ENCODE measurements around the gene FGFBP1.
"Not testable (repeated sequence)": the region's sequence is repeated elsewhere in the genome, so short reads cannot be mapped to it uniquely, and the experiment has no call there.

Gene FGFBP1

DNA sequence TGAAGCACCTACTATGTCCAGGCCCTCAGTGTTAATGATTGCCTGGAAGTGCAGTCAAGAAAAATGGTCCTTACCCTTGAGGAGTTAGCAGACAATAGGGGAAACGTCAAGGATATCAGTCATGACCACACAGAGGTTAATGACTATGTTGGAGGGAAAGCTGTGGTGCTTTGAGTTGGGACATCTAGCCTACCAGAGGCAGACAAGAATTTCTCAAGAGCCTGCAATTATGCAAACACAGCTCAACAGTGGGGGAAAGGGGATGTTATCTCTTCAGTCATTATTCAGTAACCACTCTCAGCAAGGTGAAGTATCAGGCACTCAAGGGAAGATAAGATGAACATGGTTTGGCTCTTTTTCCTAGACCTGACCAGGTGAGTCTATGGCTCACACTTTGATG, 7.0 kb upstream of the FGFBP1 start:
- no peak for DNase-seq (ENCODE audit: low spot score)

GRCh38 chr4:15944895-15945294, 6.4 kb upstream of the FGFBP1 start:
- no peak for DNase-seq (ENCODE audit: low spot score)

DNA sequence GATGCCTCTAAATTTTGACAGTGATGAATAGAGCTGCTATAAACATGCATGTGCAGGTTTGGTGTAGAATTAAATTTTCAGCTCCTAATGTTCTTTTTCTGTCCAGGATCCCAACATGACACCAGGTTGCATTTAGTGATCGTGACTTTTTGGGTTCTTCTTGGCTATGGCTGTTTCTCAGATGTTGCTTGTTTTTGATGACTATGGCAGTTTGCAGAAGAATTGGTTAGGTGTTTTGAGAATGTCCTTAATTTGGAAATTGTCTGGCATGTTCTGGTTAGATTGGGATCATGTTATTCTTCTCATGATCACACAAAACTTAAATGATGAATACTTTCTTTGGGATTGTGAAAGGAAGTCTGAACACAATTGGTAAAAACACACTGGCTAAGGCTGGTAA, 3.7 kb upstream of the FGFBP1 start:
- DNase-seq (ENCODE audit: low spot score), result no peak

GRCh38 chr4:15938182-15938581, 358 bp downstream of the FGFBP1 start:
- DNase-seq (ENCODE audit: low spot score), result no peak

GRCh38 chr4:15936495-15936894, 2.0 kb downstream of the FGFBP1 start:
- no peak for DNase-seq (ENCODE audit: low spot score)

DNA sequence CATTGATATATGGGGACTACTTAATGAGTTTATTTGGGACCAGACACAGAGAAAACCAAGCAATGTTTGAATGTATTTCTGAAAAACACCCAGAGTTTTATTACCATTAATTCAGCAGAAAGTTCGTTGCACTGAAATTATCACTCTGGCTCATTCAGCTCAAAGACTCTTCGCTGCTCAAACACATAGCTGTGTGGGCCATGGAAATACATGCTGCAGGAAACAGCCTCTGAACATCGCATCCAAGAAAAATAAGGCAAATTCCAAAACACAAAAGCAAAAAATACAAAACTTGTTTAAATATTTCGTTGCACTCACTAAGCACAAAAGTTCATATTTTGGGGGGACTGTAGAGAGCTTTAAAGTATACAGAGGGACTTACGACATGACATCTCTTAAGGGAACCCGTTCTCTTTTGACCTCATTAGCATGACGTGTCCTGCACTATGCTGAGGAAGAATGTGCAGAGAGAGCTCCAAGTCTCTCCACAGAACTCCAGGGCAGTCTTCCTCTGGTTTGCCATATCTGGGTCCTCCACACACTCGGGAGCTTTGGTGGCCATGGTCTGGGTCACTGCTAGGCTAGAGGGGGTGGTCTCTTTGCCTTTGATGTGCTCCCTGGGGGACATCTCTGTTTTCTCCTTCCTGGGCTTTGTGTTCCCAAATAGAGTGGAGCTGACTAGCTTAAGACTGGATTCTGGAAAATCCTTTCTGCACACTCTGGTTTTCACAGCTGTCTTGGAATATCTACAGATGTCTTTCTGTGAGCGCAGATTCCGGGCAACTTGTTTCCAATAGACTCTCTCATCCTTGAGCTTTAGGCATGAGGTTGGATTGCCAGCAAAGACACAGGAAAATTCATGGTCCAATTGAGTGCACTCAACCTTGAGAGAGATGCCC, 2.8 kb downstream of the FGFBP1 start:
- DNase-seq (ENCODE audit: low spot score), result no peak

- no peak for DNase-seq (ENCODE audit: low spot score)
Measured at GRCh38 chr4:15934259-15934658, 4.3 kb downstream of the FGFBP1 start.

DNA sequence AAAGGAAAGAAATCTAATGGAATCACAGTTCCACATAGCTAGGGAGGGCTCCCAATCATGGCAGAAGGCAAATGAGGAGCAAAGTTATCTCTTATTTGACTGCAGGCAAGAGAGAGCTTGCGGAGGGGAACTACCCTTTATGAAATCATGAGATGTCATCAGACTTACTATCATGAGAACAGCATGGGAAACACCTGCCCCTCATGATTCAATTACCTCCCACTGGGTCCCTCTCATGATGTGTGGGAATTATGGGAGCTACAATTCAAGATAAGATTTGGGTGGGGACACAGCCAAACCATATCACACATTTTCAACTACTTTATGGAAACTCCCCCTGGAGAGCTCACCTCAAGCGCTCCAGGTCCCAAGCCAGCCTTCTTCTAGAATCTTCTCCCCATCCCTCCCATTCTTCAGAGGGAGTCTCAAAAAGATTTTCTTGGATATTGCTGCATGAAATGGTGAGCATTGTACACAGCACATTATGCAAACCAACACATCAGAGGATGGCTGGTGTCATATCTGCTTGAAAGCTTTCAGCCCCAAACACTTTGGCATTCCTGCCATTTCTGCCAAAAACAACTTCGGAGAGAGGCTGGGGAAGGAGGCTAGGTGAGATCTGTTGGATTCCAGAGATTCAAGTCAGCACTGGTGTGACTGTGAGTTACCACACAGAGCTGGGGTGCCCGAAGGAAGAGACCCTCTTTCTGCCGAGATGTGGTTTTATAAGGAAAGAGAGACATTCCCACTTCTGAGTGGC, 6.9 kb downstream of the FGFBP1 start:
- no peak for DNase-seq (ENCODE audit: low spot score)

DNA sequence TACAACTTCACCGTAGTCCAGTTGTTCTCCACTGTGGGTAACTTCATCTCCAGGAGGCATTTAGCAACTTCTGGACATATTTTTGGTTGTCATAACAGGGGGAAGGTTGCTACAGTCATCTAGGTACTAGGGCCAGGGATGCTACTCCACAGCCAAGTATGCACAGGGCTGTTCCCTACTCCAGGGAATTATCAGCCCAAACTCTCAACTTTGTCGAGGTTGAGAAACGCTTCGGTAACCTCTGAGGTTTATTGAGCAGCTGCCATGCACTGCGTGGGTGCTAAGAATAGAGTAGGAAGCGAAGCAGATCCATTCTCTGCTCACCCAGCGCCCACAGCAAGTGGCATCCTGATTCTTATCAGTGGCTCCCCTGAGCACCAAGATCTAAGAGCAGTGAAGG, 8.2 kb downstream of the FGFBP1 start:
- DNase-seq (ENCODE audit: low spot score), result no peak

DNA sequence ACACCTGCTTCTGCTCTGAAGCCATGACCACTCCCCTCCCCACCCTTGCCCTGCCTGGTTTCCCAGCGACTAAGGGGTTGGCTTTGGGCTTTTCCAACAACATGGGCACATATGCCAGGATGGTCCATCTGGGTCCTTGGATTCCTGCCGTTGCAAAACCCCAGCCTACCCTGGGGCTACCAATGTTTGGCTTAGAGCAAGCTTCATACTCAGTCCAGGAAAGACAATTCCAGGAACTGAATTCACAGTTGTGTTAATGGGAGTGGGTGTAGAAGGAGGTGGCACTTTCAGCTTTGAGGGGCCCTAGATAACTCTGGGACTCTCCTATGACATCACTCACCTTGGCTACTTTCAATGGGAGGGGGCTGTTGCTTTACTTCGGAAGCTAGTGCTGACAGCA, 9.0 kb downstream of the FGFBP1 start:
- no peak for DNase-seq (ENCODE audit: low spot score)

GRCh38 chr4:15928883-15929282, 9.7 kb downstream of the FGFBP1 start:
- no peak for DNase-seq (ENCODE audit: low spot score)

GRCh38 chr4:15926486-15926885, 12.1 kb downstream of the FGFBP1 start:
- DNase-seq (ENCODE audit: low spot score), result no peak

GRCh38 chr4:15925830-15926229, 12.7 kb downstream of the FGFBP1 start:
- no peak for DNase-seq (ENCODE audit: low spot score)

- no peak for DNase-seq (ENCODE audit: low spot score)
Measured at GRCh38 chr4:15921592-15921932, 17.0 kb downstream of the FGFBP1 start.

- no peak for DNase-seq (ENCODE audit: low spot score)
Measured at GRCh38 chr4:15920723-15921591, 17.6 kb downstream of the FGFBP1 start.

DNA sequence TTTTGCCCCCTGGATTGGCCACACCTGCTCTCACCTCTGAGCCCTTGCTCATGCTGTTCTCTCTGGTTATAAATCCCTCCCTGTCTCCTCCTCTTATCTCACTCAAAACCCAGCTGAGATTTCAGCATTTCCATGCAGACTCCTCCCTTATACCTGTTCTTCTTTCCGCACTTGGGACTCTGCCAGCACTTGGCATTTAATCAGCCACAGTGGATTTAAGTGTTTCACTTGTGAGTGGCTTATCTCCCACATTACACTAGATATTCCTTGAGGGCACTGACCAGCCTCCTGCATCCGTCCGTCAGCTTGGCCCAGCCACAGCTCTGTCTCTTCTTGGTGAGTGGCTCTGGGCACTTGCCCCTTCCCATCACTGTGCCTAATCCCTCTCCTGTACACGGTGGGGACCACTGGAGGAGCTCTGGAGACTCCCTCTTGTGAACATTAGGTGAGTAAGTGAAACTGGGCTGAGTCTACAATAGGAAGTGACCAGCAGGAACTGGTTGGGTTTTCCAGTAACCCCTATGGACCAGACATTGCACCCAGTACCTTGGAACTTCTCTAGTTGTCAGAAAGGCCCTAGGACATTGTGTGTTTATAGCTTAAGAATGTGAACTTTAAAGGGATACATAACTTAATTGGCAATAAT, 19.9 kb downstream of the FGFBP1 start:
- no peak for DNase-seq (ENCODE audit: low spot score)

DNA sequence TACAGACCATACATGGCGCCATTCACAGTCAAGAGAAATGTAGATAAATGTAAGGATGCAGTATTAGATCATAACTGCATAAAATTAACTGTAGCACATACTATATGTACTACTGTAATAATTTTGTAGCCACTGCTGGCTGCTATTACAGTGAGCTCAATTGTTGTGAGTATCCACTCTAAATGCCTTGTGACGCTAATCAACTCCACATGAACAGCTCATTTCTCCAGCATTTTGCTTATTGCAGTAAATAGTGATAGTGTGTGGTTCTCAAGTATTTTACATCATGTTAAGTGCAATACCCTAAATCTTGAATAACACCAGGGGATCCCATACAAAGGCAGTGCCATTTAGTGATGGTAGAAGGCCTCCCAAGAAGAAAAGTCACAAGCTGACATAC, 21.2 kb downstream of the FGFBP1 start:
- DNase-seq (ENCODE audit: low spot score), result no peak

DNA sequence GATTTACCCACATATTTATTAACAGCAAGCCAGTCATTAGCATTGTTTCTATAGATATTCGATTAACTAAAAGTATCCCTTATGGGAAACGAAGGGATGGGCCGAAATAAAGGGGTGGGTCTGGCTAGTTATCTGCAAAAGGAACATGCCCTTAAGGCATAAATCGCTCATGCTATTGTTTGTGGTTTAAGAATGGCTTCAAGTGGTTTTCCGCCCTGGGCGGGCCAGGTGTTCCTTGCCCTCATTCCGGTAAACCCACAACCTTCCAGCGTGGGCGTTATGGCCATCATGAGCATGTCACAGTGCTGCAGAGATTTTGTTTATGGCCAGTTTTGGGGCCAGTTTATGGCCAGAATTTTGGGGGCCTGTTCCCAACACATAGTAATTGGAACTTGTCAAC, 22.2 kb downstream of the FGFBP1 start:
- DNase-seq (ENCODE audit: low spot score), result not testable (repeated sequence)

GRCh38 chr4:15914736-15915135, 23.8 kb downstream of the FGFBP1 start:
- DNase-seq (ENCODE audit: low spot score), result no peak

DNA sequence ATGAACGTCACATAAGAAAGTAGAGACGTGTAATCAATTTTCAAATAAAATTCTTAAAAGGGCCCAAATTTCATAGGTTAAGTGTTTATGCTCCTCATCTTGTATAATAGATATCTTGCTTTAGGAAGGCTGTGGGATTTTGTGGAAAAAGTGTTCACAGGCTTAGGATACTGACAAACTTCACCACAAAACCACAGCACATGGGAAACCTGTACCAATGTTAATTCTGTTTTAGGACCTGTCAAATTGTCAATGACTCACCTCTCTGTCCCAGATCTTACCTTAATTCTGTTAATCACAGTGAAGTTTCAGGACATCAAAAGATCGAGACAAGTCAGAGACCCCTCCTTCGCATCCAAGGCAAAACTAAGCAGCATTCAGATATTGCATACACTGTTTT, 24.2 kb downstream of the FGFBP1 start:
- DNase-seq (ENCODE audit: low spot score), result no peak

DNA sequence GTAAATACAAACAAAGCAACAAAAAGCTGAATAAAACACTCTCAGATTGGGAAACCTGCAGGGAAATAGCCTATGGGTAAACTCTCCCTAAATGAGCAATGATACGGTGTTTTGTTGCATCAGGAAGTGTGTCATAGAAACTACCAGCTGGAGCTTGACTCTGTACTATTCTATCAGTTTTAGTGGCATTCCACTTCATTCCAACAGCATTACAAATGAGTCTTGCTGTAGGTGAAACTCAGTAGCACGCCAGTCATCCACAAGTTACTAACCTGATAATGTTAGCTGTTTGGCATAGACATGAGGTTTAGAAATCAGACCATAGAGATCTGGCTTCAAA, 24.9 kb downstream of the FGFBP1 start:
- DNase-seq (ENCODE audit: low spot score), result no peak

DNA sequence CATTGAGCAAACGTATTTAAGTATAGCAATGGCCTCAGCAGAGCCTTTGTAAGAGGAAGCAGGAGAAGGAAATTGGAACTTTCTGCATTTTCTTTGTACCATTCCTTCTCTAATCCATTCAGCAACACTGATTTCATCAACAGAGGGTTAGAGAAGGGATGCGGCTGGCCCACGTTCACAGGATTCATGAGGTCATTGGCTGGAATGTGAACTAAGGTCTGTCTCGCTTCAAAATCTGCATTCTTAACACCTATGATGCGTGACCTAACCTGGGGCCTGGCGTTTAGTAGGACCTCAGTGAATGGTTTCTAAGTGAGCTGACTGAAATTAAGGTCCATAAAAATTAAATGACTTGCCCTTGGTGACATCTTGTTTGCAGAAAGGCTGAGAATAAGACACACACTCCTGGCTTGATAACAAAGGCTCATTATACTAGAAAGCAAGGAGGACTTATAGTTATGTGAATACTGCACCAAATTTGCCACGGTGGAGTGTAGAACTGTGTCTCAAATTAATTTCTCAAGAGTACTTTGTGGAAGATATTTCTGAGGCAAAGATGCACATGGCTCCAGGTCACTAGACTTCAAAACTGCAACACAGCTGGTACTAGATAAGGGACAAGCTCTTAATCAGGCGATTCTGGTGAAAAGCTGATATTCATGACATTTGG, 25.4 kb downstream of the FGFBP1 start:
- DNase-seq (ENCODE audit: low spot score), result no peak
